WTC11 (cell line): Measurements from ENCODE around the gene IFITM10. TPM values are rescaled to one million over a fixed set of nuclear protein-coding genes. Genes with fewer than 3 reads are reported as not detected.

ENCODE experiments used
- ATAC-seq: fragments of 200-7000 bp; cut with Tn5 transposase; 2 replicates; pipeline ENCODE4 v1.10.0; 2021; ENCODE audit warnings: mild to moderate bottlenecking, moderate library complexity
- CTCF ChIA-PET: fragments of 300-600 bp; sonication (Branson Sonifier 250); formaldehyde crosslinking; loops from one replicate; lab custom pipeline; 2021; ENCODE audit warnings: antibody characterized with exemption; lab: Charles Lee
- POLR2A ChIA-PET: fragments of 350-600 bp; sonication (Branson Sonifier 250); formaldehyde crosslinking; loops from one replicate; lab custom pipeline; 2021; ENCODE audit warnings: antibody characterized with exemption; lab: Charles Lee
- DNase-seq: peaks from one replicate; pipeline ENCODE4 v3.0.0; 2021; ENCODE audit warnings: low spot score
- H3K27ac Mint-ChIP-seq: 2 replicates; pipeline ENCODE4 v1.8.0; 2021; ENCODE audit warnings: mixed read lengths
- H3K27me3 Mint-ChIP-seq: 2 replicates; pipeline ENCODE4 v1.8.0; 2021; ENCODE audit warnings: low read depth, mild to moderate bottlenecking, moderate library complexity, mixed read lengths
- H3K36me3 Mint-ChIP-seq: 2 replicates; pipeline ENCODE4 v1.8.0; 2021; ENCODE audit warnings: mixed read lengths
- H3K4me1 Mint-ChIP-seq: 2 replicates; pipeline ENCODE4 v1.8.0; 2022; ENCODE audit warnings: mixed read lengths
- H3K4me3 Mint-ChIP-seq: 2 replicates; pipeline ENCODE4 v1.8.0; 2021; ENCODE audit warnings: mild to moderate bottlenecking, moderate library complexity, mixed read lengths
- H3K9me3 Mint-ChIP-seq: 2 replicates; pipeline ENCODE4 v1.8.0; 2021; ENCODE audit warnings: mixed read lengths
- FOXJ3 ChIP-seq: sonication (generic); formaldehyde crosslinking; IDR thresholded peaks from 2 replicates; pipeline ENCODE4 v1.9.0; 2021; ENCODE audit warnings: missing genetic modification reagents, mild to moderate bottlenecking, borderline replicate concordance
- FOXP4 ChIP-seq: sonication (generic); formaldehyde crosslinking; IDR thresholded peaks from 2 replicates; pipeline ENCODE4 v1.8.0; 2022; ENCODE audit warnings: mild to moderate bottlenecking, missing genetic modification reagents
- HMGA2 ChIP-seq: fragments of 250-450 bp; sonication (Bioruptor Pico); IDR thresholded peaks from 2 replicates; pipeline ENCODE4 v1.4.0; 2021; ENCODE audit warnings: mild to moderate bottlenecking, moderate library complexity
- IRF2 ChIP-seq: sonication (generic); formaldehyde crosslinking; IDR thresholded peaks from 2 replicates; pipeline ENCODE4 v1.8.0; 2022; ENCODE audit warnings: low read depth, missing genetic modification reagents, borderline replicate concordance
- MLX ChIP-seq: sonication (generic); formaldehyde crosslinking; IDR thresholded peaks from 2 replicates; pipeline ENCODE4 v1.8.1; 2023; ENCODE audit warnings: mild to moderate bottlenecking, missing genetic modification reagents, moderate library complexity
- NFE2L1 ChIP-seq: sonication (generic); formaldehyde crosslinking; IDR thresholded peaks from 2 replicates; pipeline ENCODE4 v1.8.1; 2023; ENCODE audit warnings: missing genetic modification reagents
- NFYB ChIP-seq: sonication (generic); formaldehyde crosslinking; conservative IDR thresholded peaks from 2 replicates; pipeline ENCODE4 v1.8.0; 2022; ENCODE audit warnings: low read depth, missing genetic modification reagents
- PREB ChIP-seq: sonication (generic); formaldehyde crosslinking; IDR thresholded peaks from 2 replicates; pipeline ENCODE4 v1.8.1; 2022; ENCODE audit warnings: mild to moderate bottlenecking, missing genetic modification reagents, moderate library complexity, borderline replicate concordance
- PRRX2 ChIP-seq: fragments of 250-450 bp; sonication (Bioruptor Pico); IDR thresholded peaks from 2 replicates; pipeline ENCODE4 v1.8.0; 2021; ENCODE audit warnings: mild to moderate bottlenecking
- RORB ChIP-seq: fragments of 250-450 bp; sonication (Bioruptor Pico); IDR thresholded peaks from 2 replicates; pipeline ENCODE4 v1.9.0; 2021; ENCODE audit warnings: mild to moderate bottlenecking
- TCF7 ChIP-seq: sonication (generic); formaldehyde crosslinking; IDR thresholded peaks from 2 replicates; pipeline ENCODE4 v1.8.0; 2022; ENCODE audit warnings: mild to moderate bottlenecking, low read depth, missing genetic modification reagents, moderate library complexity
- USF2 ChIP-seq: sonication (generic); formaldehyde crosslinking; IDR thresholded peaks from 2 replicates; pipeline ENCODE4 v1.8.1; 2023; ENCODE audit warnings: mild to moderate bottlenecking, missing genetic modification reagents, moderate library complexity
- ZBTB21 ChIP-seq: sonication (generic); formaldehyde crosslinking; IDR thresholded peaks from 2 replicates; pipeline ENCODE4 v1.8.1; 2023; ENCODE audit warnings: mild to moderate bottlenecking, missing genetic modification reagents, borderline replicate concordance
- ZNF232 ChIP-seq: sonication (generic); formaldehyde crosslinking; IDR thresholded peaks from 2 replicates; pipeline ENCODE4 v1.8.0; 2022; ENCODE audit warnings: mild to moderate bottlenecking, missing genetic modification reagents
- ZNF317 ChIP-seq: sonication (generic); formaldehyde crosslinking; IDR thresholded peaks from 2 replicates; pipeline ENCODE4 v1.8.1; 2023; ENCODE audit warnings: low read depth, mild to moderate bottlenecking, moderate library complexity, missing genetic modification reagents, borderline replicate concordance
- total RNA-seq: library from RNA; stranded (reverse); gene quantifications from 3 replicates; pipeline ENCODE4 v1.2.3, GENCODE V29; 2021
- TF ChIP-seq, protein P1 (sequence below): sonication (generic); formaldehyde crosslinking; IDR thresholded peaks from 2 replicates; pipeline ENCODE4 v1.8.0; 2023; ENCODE audit warnings: mild to moderate bottlenecking, missing genetic modification reagents
- TF ChIP-seq, protein P2 (sequence below): sonication (generic); formaldehyde crosslinking; IDR thresholded peaks from 2 replicates; pipeline ENCODE4 v1.8.0; 2022; ENCODE audit warnings: mild to moderate bottlenecking, missing genetic modification reagents
- TF ChIP-seq, protein P3 (sequence below): fragments of 250-450 bp; sonication (Bioruptor Pico); IDR thresholded peaks from 2 replicates; pipeline ENCODE4 v1.9.0; 2021; ENCODE audit warnings: moderate library complexity, mild to moderate bottlenecking, inconsistent platforms, borderline replicate concordance
- TF ChIP-seq, protein P4 (sequence below): sonication (generic); formaldehyde crosslinking; IDR thresholded peaks from 2 replicates; pipeline ENCODE4 v1.8.1; 2022; ENCODE audit warnings: mild to moderate bottlenecking, moderate library complexity, missing genetic modification reagents

IFITM10 gene
- total RNA-seq, 1 experiment from 2014 or later, result 1.7 TPM

DNA sequence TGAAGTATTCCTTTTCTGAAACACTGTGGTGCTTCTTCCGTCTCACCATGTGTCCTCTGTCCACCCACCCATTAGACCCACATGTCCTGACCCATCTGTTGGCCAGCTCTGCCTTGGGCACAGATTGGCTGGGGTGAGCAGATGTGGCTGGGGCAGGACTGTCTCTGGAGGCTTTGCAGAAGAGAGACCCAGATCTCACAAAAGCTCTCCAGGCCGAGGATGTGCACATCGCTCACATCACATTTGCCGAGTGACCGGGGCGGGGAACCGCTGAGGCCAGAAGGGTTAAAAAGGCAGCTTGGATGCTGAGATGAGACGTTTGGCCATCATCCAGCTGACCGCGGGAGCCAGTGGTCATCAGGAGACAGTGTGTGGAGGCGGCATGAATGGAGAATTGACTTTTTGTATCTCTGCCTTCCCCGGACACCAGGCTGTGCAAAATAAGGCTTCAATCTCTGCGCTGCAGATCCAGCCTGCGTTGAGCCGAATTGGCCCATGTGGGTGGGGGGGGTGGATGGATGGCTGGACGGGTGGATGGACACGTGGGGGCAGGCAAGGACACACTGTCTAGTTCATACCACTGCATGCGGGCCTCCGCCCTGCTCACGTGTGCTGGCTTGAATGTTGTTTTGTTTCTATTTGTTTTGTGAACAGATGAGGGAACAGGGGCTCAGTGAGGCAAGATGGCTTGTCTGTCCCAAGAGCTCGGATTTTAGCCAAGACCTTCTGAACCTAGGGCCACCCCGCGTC is 6.1 kb downstream of the IFITM10 start (continued):
- TF ChIP-seq USF2 (CRISPR knock-in tag), result no peak
- TF ChIP-seq ZNF232 (CRISPR knock-in tag), result no peak
- TF ChIP-seq NFE2L1 (CRISPR knock-in tag), result no peak
- no peak for TF ChIP-seq FOXJ3 (CRISPR knock-in tag)
- no peak for TF ChIP-seq ZNF317 (CRISPR knock-in tag)
- TF ChIP-seq MLX, result no peak
- no peak for TF ChIP-seq RORB
- TF ChIP-seq PREB (CRISPR knock-in tag), result no peak
- TF ChIP-seq, protein P1, sequence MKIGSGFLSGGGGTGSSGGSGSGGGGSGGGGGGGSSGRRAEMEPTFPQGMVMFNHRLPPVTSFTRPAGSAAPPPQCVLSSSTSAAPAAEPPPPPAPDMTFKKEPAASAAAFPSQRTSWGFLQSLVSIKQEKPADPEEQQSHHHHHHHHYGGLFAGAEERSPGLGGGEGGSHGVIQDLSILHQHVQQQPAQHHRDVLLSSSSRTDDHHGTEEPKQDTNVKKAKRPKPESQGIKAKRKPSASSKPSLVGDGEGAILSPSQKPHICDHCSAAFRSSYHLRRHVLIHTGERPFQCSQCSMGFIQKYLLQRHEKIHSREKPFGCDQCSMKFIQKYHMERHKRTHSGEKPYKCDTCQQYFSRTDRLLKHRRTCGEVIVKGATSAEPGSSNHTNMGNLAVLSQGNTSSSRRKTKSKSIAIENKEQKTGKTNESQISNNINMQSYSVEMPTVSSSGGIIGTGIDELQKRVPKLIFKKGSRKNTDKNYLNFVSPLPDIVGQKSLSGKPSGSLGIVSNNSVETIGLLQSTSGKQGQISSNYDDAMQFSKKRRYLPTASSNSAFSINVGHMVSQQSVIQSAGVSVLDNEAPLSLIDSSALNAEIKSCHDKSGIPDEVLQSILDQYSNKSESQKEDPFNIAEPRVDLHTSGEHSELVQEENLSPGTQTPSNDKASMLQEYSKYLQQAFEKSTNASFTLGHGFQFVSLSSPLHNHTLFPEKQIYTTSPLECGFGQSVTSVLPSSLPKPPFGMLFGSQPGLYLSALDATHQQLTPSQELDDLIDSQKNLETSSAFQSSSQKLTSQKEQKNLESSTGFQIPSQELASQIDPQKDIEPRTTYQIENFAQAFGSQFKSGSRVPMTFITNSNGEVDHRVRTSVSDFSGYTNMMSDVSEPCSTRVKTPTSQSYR (CRISPR knock-in tag), result no peak

- DNase-seq (no peak), ATAC-seq (no peak)
- H3K27me3 Mint-ChIP-seq, result peaks cover 44% of the 10 kb centered on the region
- peaks cover 10% of the 10 kb centered on the region for H3K36me3 Mint-ChIP-seq
- H3K4me3 Mint-ChIP-seq, result no peak overlapping the region
- no peaks in the 10 kb centered on the region for H3K4me1 Mint-ChIP-seq
- no peak overlapping the region for H3K27ac Mint-ChIP-seq
- TF ChIP-seq ZBTB21 (no peak), ZNF317 (CRISPR knock-in tag) (no peak), HMGA2 (CRISPR knock-in tag) (no peak), TCF7 (no peak), PRRX2 (CRISPR knock-in tag) (no peak), NFYB (CRISPR knock-in tag) (no peak), FOXP4 (CRISPR knock-in tag) (no peak), IRF2 (no peak)
- TF ChIP-seq, protein P2, sequence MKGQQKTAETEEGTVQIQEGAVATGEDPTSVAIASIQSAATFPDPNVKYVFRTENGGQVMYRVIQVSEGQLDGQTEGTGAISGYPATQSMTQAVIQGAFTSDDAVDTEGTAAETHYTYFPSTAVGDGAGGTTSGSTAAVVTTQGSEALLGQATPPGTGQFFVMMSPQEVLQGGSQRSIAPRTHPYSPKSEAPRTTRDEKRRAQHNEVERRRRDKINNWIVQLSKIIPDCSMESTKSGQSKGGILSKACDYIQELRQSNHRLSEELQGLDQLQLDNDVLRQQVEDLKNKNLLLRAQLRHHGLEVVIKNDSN (CRISPR knock-in tag), result no peak
- TF ChIP-seq, protein P3, sequence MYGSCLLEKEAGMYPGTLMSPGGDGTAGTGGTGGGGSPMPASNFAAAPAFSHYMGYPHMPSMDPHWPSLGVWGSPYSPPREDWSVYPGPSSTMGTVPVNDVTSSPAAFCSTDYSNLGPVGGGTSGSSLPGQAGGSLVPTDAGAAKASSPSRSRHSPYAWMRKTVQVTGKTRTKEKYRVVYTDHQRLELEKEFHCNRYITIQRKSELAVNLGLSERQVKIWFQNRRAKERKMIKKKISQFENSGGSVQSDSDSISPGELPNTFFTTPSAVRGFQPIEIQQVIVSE (CRISPR knock-in tag), result no peak
- TF ChIP-seq, protein P4, sequence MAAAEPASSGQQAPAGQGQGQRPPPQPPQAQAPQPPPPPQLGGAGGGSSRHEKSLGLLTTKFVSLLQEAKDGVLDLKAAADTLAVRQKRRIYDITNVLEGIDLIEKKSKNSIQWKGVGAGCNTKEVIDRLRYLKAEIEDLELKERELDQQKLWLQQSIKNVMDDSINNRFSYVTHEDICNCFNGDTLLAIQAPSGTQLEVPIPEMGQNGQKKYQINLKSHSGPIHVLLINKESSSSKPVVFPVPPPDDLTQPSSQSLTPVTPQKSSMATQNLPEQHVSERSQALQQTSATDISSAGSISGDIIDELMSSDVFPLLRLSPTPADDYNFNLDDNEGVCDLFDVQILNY (CRISPR knock-in tag), result no peak
- peaks cover 12% of the 10 kb centered on the region for H3K9me3 Mint-ChIP-seq
- CTCF ChIA-PET, result interaction anchor here (1.7 kb wide), 1 partner anchor 81 kb away, joined by 5 read pairs; no protein-coding TSS in a partner anchor
- POLR2A ChIA-PET, result no interaction called here
Observed at GRCh38 chr11:1743585-1744136, 6.7 kb downstream of the IFITM10 start.
